Nephron (organoid): ENCODE data around the gene FCRL3.

ENCODE experiments used
- H3K27ac Mint-ChIP-seq, 3 experiments: 2 replicates each; pipeline ENCODE4 v1.8.0; 2020; ENCODE audit warnings: mixed read lengths in 3 of 3, mild to moderate bottlenecking in 2 of 3, moderate library complexity in 1 of 3
- H3K27me3 Mint-ChIP-seq: 2 replicates; pipeline ENCODE4 v1.8.0; 2021; ENCODE audit warnings: low read depth, mild to moderate bottlenecking, moderate library complexity, mixed read lengths
- H3K36me3 Mint-ChIP-seq: 2 replicates; pipeline ENCODE4 v1.8.0; 2020; ENCODE audit warnings: low read depth, mixed read lengths
- H3K4me1 Mint-ChIP-seq: 2 replicates; pipeline ENCODE4 v1.8.0; 2020; ENCODE audit warnings: mixed read lengths
- H3K4me3 Mint-ChIP-seq, 3 experiments: 2 replicates each; pipeline ENCODE4 v1.8.0; 2020; ENCODE audit warnings: mild to moderate bottlenecking in 3 of 3, mixed read lengths in 3 of 3, moderate library complexity in 2 of 3
- H3K9me3 Mint-ChIP-seq: 2 replicates; pipeline ENCODE4 v1.8.0; 2020; ENCODE audit warnings: mixed read lengths
- CTCF ChIP-seq, 3 experiments: fragments of 200-600 bp; sonication (generic); IDR thresholded peaks; one replicate each; pipeline ENCODE4 v1.5.0; 2021; ENCODE audit warnings: antibody characterized with exemption in 3 of 3; ENCODE audit not compliant: unreplicated experiment in 3 of 3

FCRL3 gene

GRCh38 chr1:157696966-157697628, 3.5 kb downstream of the FCRL3 start:
- peaks cover 13% of the 10 kb centered on the region for H3K27me3 Mint-ChIP-seq
- no peak for TF ChIP-seq CTCF (IDR thresholded peaks at IDR 0.05; ENCODE audit: unreplicated experiment in 3 of 3)
- H3K27ac Mint-ChIP-seq: no peak overlapping the region
- H3K4me3 Mint-ChIP-seq: no peak overlapping the region
- no peaks in the 10 kb centered on the region for H3K4me1 Mint-ChIP-seq
- no peaks in the 10 kb centered on the region for H3K9me3 Mint-ChIP-seq
- H3K36me3 Mint-ChIP-seq: no peaks in the 10 kb centered on the region

- Mint-ChIP-seq H3K27me3 (peaks cover 13% of the 10 kb centered on the region), H3K4me1 (no peaks in the 10 kb centered on the region), H3K4me3 (no peak overlapping the region), H3K9me3 (no peaks in the 10 kb centered on the region), H3K27ac (no peak overlapping the region), H3K36me3 (no peaks in the 10 kb centered on the region)
- TF ChIP-seq CTCF (IDR thresholded peaks at IDR 0.05; ENCODE audit: unreplicated experiment in 3 of 3): no peak
Observed at GRCh38 chr1:157695417-157695816, 5.2 kb downstream of the FCRL3 start.

GRCh38 chr1:157691285-157691920, 9.2 kb downstream of the FCRL3 start:
- Mint-ChIP-seq H3K27ac (no peak overlapping the region), H3K4me3 (no peak overlapping the region), H3K36me3 (no peaks in the 10 kb centered on the region), H3K9me3 (no peaks in the 10 kb centered on the region), H3K27me3 (peaks cover 9% of the 10 kb centered on the region), H3K4me1 (no peaks in the 10 kb centered on the region)
- peak; percentile 61 to 65 (median 62) for TF ChIP-seq CTCF (IDR thresholded peaks at IDR 0.05; ENCODE audit: unreplicated experiment in 3 of 3)

- H3K9me3 Mint-ChIP-seq: peaks cover 3% of the 10 kb centered on the region
- TF ChIP-seq CTCF (IDR thresholded peaks at IDR 0.05; ENCODE audit: unreplicated experiment in 3 of 3): no peak
- H3K27me3 Mint-ChIP-seq: no peaks in the 10 kb centered on the region
- H3K4me1 Mint-ChIP-seq: no peaks in the 10 kb centered on the region
- no peaks in the 10 kb centered on the region for H3K36me3 Mint-ChIP-seq
- H3K4me3 Mint-ChIP-seq: no peak overlapping the region
- H3K27ac Mint-ChIP-seq: no peak overlapping the region
Observed at GRCh38 chr1:157682710-157683437, 17.7 kb downstream of the FCRL3 start.

- H3K27ac Mint-ChIP-seq: no peak overlapping the region
Observed at GRCh38 chr1:157678721-157679120, 21.8 kb downstream of the FCRL3 start.

More at GRCh38 chr1:157678721-157679120, 21.8 kb downstream of the FCRL3 start:
- H3K9me3 Mint-ChIP-seq: peaks cover 3% of the 10 kb centered on the region
- peaks cover 5% of the 10 kb centered on the region for H3K27me3 Mint-ChIP-seq
- no peaks in the 10 kb centered on the region for H3K36me3 Mint-ChIP-seq
- no peak overlapping the region for H3K4me3 Mint-ChIP-seq
- H3K4me1 Mint-ChIP-seq: no peaks in the 10 kb centered on the region
- no peak for TF ChIP-seq CTCF (IDR thresholded peaks at IDR 0.05; ENCODE audit: unreplicated experiment in 3 of 3)
